Suprapubic skin (tissue), 4 donors: Measurements from ENCODE around the gene HIGD2B. TPM values are rescaled to one million over a fixed set of nuclear protein-coding genes. Genes with fewer than 3 reads are reported as not detected.
"Not testable (repeated sequence)": the region's sequence is repeated elsewhere in the genome, so short reads cannot be mapped to it uniquely, and the experiment has no call there.

Experiments used
- DNase-seq, 2 donors: peaks; one replicate each; pipeline ENCODE4 v3.0.0-alpha.2; 2019; ENCODE audit warnings: low spot score in 2 of 2
- H3K27ac ChIP-seq: fragments of 200-600 bp; sonication (generic); one replicate; pipeline ENCODE4 v1.5.1; 2019
- H3K27me3 ChIP-seq: fragments of 200-600 bp; sonication (generic); one replicate; pipeline ENCODE4 v1.5.1; 2019
- H3K36me3 ChIP-seq: fragments of 200-600 bp; sonication (generic); one replicate; pipeline ENCODE4 v1.5.1; 2019
- H3K4me1 ChIP-seq: fragments of 200-600 bp; sonication (generic); one replicate; pipeline ENCODE4 v1.5.1; 2019
- H3K4me3 ChIP-seq: fragments of 200-600 bp; sonication (generic); one replicate; pipeline ENCODE4 v1.5.1; 2019; ENCODE audit warnings: mild to moderate bottlenecking
- H3K9me3 ChIP-seq: fragments of 200-600 bp; sonication (generic); one replicate; pipeline ENCODE4 v1.5.1; 2019
- WGBS: methylation state at CpG from one replicate; pipeline ENCODE4 v1.1.5; 2018; 5-methylcytosine and 5-hydroxymethylcytosine counted together
- total RNA-seq, 4 donors: library from RNA; depleted of rRNA; stranded (reverse); fragments of >200 nt; gene quantifications; one replicate each; pipeline ENCODE4 v1.1.0, GENCODE V29; 2016
- TF ChIP-seq, protein P1 (sequence below), 2 donors: fragments of 200-600 bp in 1 of 2; fragments of 450-650 bp in 1 of 2; sonication (generic) in 1 of 2; IDR thresholded peaks; one replicate each; pipeline ENCODE4 v1.5.1; 2016 to 2019; ENCODE audit warnings: antibody characterized with exemption in 2 of 2, mild to moderate bottlenecking in 1 of 2, moderate library complexity in 1 of 2

The HIGD2B gene
- total RNA-seq, 4 donors from 2014 or later: not detected

DNA sequence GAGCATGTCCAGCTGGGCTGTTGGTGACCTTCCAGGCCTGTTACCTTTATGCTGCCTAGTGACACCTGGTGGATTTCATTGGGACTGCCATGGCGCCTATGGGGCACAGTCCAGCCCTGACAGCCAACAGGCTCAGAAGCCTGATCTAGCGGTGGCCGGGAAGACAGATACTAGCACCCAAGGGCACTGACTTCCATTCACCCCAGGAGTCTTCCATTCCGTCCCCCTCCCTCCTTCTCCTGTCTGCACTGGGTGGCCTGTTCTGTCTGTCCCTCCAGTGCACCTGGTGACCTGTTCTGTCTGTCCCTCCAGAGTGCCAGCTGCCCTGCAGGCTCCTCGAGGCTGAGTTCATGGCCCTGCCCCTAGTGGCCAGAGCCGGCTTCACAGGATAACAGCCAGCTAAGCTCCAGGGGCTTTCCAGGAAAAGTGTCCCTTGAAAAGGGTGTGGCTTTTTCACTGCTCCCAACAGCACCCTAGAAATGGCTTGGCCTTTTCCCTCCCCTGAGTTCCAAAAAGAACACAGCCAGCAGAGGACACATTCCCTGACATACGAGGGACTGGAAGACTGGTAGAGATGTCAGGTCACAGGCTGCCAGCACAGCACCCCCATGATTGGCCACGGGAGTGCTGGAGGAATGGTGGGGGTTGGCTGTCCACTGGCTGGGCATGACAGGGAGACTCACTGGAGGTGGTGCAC is 15.2 kb downstream of the HIGD2B start:
- not testable (repeated sequence) for H3K9me3 ChIP-seq, H3K4me3 ChIP-seq, H3K27me3 ChIP-seq, H3K27ac ChIP-seq, H3K4me1 ChIP-seq, H3K36me3 ChIP-seq
- TF ChIP-seq, protein P1, sequence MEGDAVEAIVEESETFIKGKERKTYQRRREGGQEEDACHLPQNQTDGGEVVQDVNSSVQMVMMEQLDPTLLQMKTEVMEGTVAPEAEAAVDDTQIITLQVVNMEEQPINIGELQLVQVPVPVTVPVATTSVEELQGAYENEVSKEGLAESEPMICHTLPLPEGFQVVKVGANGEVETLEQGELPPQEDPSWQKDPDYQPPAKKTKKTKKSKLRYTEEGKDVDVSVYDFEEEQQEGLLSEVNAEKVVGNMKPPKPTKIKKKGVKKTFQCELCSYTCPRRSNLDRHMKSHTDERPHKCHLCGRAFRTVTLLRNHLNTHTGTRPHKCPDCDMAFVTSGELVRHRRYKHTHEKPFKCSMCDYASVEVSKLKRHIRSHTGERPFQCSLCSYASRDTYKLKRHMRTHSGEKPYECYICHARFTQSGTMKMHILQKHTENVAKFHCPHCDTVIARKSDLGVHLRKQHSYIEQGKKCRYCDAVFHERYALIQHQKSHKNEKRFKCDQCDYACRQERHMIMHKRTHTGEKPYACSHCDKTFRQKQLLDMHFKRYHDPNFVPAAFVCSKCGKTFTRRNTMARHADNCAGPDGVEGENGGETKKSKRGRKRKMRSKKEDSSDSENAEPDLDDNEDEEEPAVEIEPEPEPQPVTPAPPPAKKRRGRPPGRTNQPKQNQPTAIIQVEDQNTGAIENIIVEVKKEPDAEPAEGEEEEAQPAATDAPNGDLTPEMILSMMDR (IDR thresholded peaks at IDR 0.05): peak; percentile 25 to 80
- 16% methylated on average over 8 of the region's 8 CpGs for WGBS
- DNase-seq: peak; percentile 78 to 85

DNA sequence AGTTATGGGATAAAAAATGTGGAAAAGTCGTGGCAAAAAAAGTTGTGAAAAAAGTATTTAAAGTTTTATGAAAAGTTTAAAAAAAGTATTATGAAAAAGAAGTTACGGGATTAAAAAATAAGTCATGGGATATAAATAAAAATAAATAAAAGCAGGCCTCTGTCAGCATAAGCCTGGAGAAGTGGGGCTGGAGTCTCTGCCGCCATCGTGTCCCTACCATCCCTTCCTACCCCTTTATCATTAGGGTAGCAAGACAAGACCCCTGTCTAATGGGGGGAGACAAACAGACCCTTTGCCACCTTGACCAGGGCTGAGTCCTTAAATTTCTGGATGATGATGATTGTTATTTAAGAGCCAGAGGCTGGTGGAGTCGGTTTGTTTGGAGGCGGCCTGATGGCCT is 16.2 kb downstream of the HIGD2B start:
- WGBS: 99% methylated on average over 3 of the region's 6 CpGs
- H3K27ac ChIP-seq, H3K9me3 ChIP-seq, H3K4me3 ChIP-seq, H3K36me3 ChIP-seq, H3K27me3 ChIP-seq, H3K4me1 ChIP-seq, DNase-seq: not testable (repeated sequence)

DNA sequence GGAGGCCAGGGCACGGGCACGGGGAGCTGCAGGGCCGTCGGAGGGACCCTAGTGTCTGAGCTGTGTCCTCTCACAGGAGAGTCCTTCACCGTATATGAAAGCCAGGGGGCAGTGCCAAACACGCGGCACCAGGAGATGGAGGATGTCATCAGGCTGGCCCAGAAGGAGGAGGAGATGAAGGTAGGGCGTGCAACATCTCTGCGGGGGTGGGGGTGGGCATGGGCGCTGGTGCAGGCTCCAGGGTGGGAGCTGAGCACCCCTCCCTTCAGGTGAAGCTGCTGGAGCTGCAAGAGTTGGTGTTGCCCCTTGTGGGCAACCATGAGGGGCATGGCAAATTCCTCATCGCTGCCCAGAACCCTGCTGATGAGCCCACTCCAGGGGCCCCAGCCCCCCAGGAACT is 20.3 kb downstream of the HIGD2B start:
- WGBS: no CpG with 5 or more reads among the region's 11 CpGs
- not testable (repeated sequence) for DNase-seq

GRCh38 chr15:72663931-72664330 is 22.1 kb downstream of the HIGD2B start:
- not testable (repeated sequence) for H3K4me3 ChIP-seq, H3K27ac ChIP-seq, H3K4me1 ChIP-seq, H3K27me3 ChIP-seq, DNase-seq, H3K36me3 ChIP-seq, H3K9me3 ChIP-seq
- WGBS: no CpG with 5 or more reads among the region's 8 CpGs

More for the DNA sequence above, 20.3 kb downstream of the HIGD2B start:
- not testable (repeated sequence) for H3K4me1 ChIP-seq, H3K4me3 ChIP-seq, H3K27me3 ChIP-seq, H3K27ac ChIP-seq, H3K9me3 ChIP-seq, H3K36me3 ChIP-seq

GRCh38 chr15:72661081-72661480 is 24.9 kb downstream of the HIGD2B start:
- not testable (repeated sequence) for H3K36me3 ChIP-seq, H3K4me3 ChIP-seq, H3K9me3 ChIP-seq, H3K4me1 ChIP-seq, H3K27me3 ChIP-seq, DNase-seq, H3K27ac ChIP-seq
- WGBS: 74% methylated on average over 10 of the region's 10 CpGs

GRCh38 chr15:72656014-72656413 is 30.0 kb downstream of the HIGD2B start:
- not testable (repeated sequence) for H3K4me1 ChIP-seq, H3K4me3 ChIP-seq, DNase-seq, H3K9me3 ChIP-seq, H3K27me3 ChIP-seq, H3K36me3 ChIP-seq, H3K27ac ChIP-seq
- no CpG with 5 or more reads among the region's 3 CpGs for WGBS

DNA sequence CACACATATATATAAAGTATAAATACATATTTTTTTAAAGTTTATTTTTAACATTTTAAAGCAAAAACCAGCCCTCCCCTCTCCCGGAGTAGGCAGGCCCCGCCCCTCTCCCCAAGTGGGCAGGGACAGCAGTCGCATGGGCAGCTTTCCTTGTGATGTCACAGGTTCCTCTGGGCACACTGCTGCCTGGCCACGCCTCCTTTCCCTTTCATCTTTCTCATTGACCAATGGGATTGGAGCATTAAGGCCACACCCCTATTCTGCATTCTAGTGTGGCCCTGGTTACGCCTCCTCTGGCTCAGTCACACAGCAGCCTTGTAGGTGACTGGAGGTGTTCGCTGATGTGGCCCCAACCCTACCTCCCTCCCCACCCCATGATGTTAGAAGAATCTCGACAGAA is 31.6 kb downstream of the HIGD2B start, which contains the start of gene GOLGA6B:
GOLGA6B (plus strand) TSS at position 301 of the 400 bp plus-strand sequence; CDS start at position 342, 41 bp downstream.
- not testable (repeated sequence) for H3K4me3 ChIP-seq, H3K27me3 ChIP-seq, DNase-seq, H3K36me3 ChIP-seq, H3K9me3 ChIP-seq, H3K4me1 ChIP-seq, H3K27ac ChIP-seq
- WGBS: no CpG with 5 or more reads among the region's 7 CpGs

DNA sequence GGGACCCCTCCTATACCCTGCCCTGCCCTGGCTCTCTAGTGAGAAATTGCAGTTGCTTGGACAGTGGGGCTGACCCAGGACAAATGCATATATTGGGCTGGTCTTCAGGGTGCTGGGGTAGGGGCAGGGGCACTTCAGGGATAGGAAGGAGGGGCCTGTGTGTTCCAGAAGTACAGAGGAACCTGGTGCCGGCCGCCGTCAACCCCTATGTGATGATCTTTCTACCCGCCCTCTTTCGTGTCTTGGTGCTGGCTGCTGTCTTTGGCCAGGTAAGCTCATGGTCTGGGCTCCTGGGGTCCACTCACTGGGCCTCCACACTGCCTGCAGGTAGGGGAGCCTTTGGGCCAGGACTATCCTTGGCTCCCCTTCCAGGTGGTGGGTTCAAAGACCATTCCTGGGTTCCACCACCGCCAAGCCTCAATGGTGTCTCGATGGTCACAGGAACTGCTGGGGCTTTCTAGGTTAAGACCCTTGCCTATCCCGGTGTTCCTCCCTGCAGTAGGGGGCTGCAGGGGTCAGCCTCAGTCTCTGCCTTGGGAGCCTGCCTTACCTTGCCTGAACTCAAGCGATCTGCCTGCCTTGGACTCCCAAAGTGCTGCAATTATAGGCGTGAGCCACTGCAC is 37.2 kb downstream of the HIGD2B start:
- not testable (repeated sequence) for DNase-seq, H3K4me3 ChIP-seq, H3K27me3 ChIP-seq, H3K9me3 ChIP-seq, H3K4me1 ChIP-seq, H3K27ac ChIP-seq, H3K36me3 ChIP-seq
- WGBS: 74% methylated on average over 3 of the region's 10 CpGs

DNA sequence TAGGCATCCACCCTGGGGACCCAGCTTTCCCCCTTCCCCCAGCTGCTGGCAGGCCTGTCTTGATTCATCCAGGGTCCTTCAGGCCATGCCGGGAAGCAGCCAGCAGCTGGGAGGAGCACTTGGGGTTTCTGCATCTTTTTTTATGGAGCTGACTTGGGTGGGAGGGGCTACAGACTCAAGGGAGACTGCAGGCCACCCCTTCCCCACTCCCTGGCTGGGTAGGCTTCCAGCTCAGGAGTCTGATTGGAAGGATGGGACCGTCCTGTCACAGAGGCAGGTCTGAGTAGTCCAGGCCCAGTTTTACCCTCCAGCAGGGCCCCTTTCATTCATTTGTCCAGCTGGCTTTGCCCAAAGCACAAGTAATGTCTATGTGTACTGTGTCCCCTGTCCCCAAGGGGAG is 43.7 kb downstream of the HIGD2B start:
- H3K27me3 ChIP-seq, H3K27ac ChIP-seq, H3K36me3 ChIP-seq, H3K9me3 ChIP-seq, H3K4me1 ChIP-seq, DNase-seq, H3K4me3 ChIP-seq: not testable (repeated sequence)
- no CpG with 5 or more reads among the region's 2 CpGs for WGBS

DNA sequence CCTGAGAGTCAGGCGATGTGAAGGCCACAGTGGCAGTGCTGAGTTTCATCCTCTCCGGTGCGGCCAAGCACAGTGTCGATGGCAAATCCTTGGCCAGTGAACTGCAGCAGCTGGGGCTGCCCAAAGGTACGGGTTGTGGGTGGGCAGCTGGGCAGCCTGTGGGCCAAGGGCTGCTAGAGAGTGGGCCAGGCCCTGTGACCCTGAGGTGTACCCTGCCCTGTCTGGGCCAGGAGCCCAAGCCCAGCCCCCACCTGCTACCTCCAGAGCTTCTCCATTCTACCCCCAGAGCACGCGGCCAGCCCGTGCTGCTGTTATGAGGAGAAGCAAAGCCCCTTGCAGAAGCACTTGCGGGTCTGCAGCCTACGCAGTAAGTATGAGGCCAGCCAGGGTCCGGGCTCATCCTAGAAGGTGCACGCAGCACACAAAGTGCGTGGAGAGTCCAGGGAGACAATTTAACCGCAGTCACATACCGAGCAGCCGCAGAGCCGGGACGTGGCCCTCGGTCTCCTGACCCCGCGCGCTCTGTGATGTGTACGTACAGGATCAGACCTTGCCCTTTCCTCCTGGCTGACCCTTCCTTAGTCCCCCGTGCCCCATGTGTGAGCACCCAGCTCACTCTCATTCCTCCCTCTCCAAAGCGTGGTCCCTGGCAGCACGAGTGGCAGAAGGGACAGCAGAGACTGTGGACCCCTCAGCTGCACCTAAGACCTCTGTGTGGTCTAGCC is 46.1 kb downstream of the HIGD2B start:
- not testable (repeated sequence) for H3K27ac ChIP-seq

GRCh38 chr15:72636519-72637282 is 49.3 kb downstream of the HIGD2B start:
- not testable (repeated sequence) for H3K9me3 ChIP-seq, H3K4me1 ChIP-seq, H3K36me3 ChIP-seq, H3K27me3 ChIP-seq
- Histone ChIP-seq H3K4me3 (peak overlapping the region; percentile 41), H3K27ac (peak overlapping the region; percentile 41)
- DNase-seq: peak; percentile 82 to 85
- no CpG with 5 or more reads among the region's 43 CpGs for whole genome bisulfite sequencing

More for the DNA sequence above, 46.1 kb downstream of the HIGD2B start:
- H3K9me3 ChIP-seq, H3K36me3 ChIP-seq, DNase-seq, H3K4me3 ChIP-seq, H3K27me3 ChIP-seq, H3K4me1 ChIP-seq: not testable (repeated sequence)
- WGBS: no CpG with 5 or more reads among the region's 26 CpGs

DNA sequence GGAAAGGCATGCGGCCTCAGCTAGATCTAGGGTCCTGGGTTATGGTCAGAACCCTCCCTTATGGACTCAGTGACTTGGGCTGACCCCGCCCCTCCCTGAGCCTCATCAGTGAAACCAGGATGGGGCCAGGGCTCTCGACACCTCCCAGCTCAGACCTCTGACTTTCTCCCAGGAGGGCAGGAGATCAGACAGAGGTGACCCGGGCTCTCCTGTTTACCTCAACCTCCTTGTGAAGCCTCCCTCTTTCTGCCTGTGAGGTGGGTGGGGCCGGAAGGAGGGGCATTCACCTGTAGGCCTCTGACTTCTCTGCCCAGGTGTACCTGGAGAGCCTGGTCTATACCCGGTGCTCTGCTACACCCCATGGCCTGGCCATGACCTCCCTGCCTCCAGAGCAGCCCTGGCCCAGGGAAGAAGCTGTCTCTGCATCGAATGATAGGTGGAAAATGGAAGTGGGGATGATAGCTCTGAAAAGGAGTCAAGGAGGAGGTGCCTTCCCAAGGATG is 56.9 kb downstream of the HIGD2B start:
- H3K9me3 ChIP-seq, H3K36me3 ChIP-seq, DNase-seq, H3K4me3 ChIP-seq, H3K4me1 ChIP-seq, H3K27me3 ChIP-seq, H3K27ac ChIP-seq: not testable (repeated sequence)
- WGBS: 94% methylated on average over 6 of the region's 7 CpGs
